Measurements from ENCODE around the gene SCYL1. TPM values are rescaled to one million over a fixed set of nuclear protein-coding genes. Genes with fewer than 3 reads are reported as not detected.
A peak's percentile ranks its signal among the peaks of the same experiment; 100 is the strongest.
"Not testable (repeated sequence)": the region's sequence is repeated elsewhere in the genome, so short reads cannot be mapped to it uniquely, and the experiment has no call there.

Gene SCYL1
- total and polyA plus RNA-seq, 2 donors from 2014 or later, result 72.2 to 78.9 TPM

- peaks cover 0 to 10% (median 6%) of the 10 kb centered on the region in 3 donors for H3K4me1 ChIP-seq (ENCODE audit: control insufficient read depth in 2 of 3, insufficient read depth in 2 of 3, low read depth in 1 of 3, low read length in 3 of 3)
- peak overlapping the region; percentile 99 for H3K27ac ChIP-seq (ENCODE audit: low read depth in 2 of 2, low read length in 2 of 2)
- DNase-seq, result no peak
- H3K27me3 ChIP-seq (ENCODE audit: control insufficient read depth, insufficient read depth, low read length), result no peaks in the 10 kb centered on the region
- H3K36me3 ChIP-seq (ENCODE audit: control insufficient read depth in 2 of 3, insufficient read depth in 3 of 3, low read length in 3 of 3), result peaks cover 38 to 52% (median 43%) of the 10 kb centered on the region in 3 donors
- H3K9me3 ChIP-seq (ENCODE audit: control insufficient read depth in 2 of 3, insufficient read depth in 1 of 3, low read length in 3 of 3), result no peaks in the 10 kb centered on the region
- TF ChIP-seq CTCF (IDR thresholded peaks at IDR 0.05; ENCODE audit: borderline replicate concordance, extremely low read depth, insufficient read depth), result no peak
- peak overlapping the region; percentile 28 to 97 (median 93) for H3K4me3 ChIP-seq (ENCODE audit: low read length in 3 of 3)
- H3K9ac ChIP-seq (ENCODE audit: low read length in 3 of 3), result peak overlapping the region; percentile 75 to 100 (median 84)
- intact Hi-C loops (cut with DNase I), result loop anchor here (5.0 kb wide), 1 partner anchor 89 kb away; no protein-coding TSS in a partner anchor
- FAIRE-seq, result no peak
These were observed 18.6 kb upstream of the SCYL1 start for GRCh38 chr11:65506290-65506771.

GRCh38 chr11:65506772-65507505, 17.9 kb upstream of the SCYL1 start:
- no peak for FAIRE-seq
- Histone ChIP-seq H3K9ac (ENCODE audit: low read length in 3 of 3) (peak overlapping the region in 2 of 3 donors; percentile 84 to 100), H3K27me3 (ENCODE audit: control insufficient read depth, insufficient read depth, low read length) (no peaks in the 10 kb centered on the region), H3K9me3 (ENCODE audit: control insufficient read depth in 2 of 3, insufficient read depth in 1 of 3, low read length in 3 of 3) (no peaks in the 10 kb centered on the region), H3K4me3 (ENCODE audit: low read length in 3 of 3) (peak overlapping the region in 2 of 3 donors; percentile 22 to 93), H3K4me1 (ENCODE audit: control insufficient read depth in 2 of 3, insufficient read depth in 2 of 3, low read depth in 1 of 3, low read length in 3 of 3) (peaks cover 0 to 10% (median 6%) of the 10 kb centered on the region in 3 donors), H3K27ac (ENCODE audit: low read depth in 2 of 2, low read length in 2 of 2) (peak overlapping the region; percentile 99), H3K36me3 (ENCODE audit: control insufficient read depth in 2 of 3, insufficient read depth in 3 of 3, low read length in 3 of 3) (peaks cover 34 to 46% (median 37%) of the 10 kb centered on the region in 3 donors)
- DNase-seq, result peak in 4 of 5 donors; percentile 65 to 91 (median 80)
- no peak for TF ChIP-seq CTCF (IDR thresholded peaks at IDR 0.05; ENCODE audit: borderline replicate concordance, extremely low read depth, insufficient read depth)
- intact Hi-C loops (cut with DNase I), result loop anchor here (5.0 kb wide), 1 partner anchor 90 kb away; no protein-coding TSS in a partner anchor

GRCh38 chr11:65512311-65512710, 12.6 kb upstream of the SCYL1 start:
- not testable (repeated sequence) for FAIRE-seq
- peak in 1 of 5 donors; percentile 51 for DNase-seq

More at GRCh38 chr11:65512311-65512710, 12.6 kb upstream of the SCYL1 start:
- H3K9ac ChIP-seq (ENCODE audit: low read length in 3 of 3); intact Hi-C loops (cut with DNase I); H3K27me3 ChIP-seq (ENCODE audit: control insufficient read depth, insufficient read depth, low read length); H3K36me3 ChIP-seq (ENCODE audit: control insufficient read depth in 2 of 3, insufficient read depth in 3 of 3, low read length in 3 of 3); H3K4me3 ChIP-seq (ENCODE audit: low read length in 3 of 3); H3K9me3 ChIP-seq (ENCODE audit: control insufficient read depth in 2 of 3, insufficient read depth in 1 of 3, low read length in 3 of 3); H3K4me1 ChIP-seq (ENCODE audit: control insufficient read depth in 2 of 3, insufficient read depth in 2 of 3, low read depth in 1 of 3, low read length in 3 of 3); H3K27ac ChIP-seq (ENCODE audit: low read depth in 2 of 2, low read length in 2 of 2): not testable (repeated sequence)
